ENCODE results near the gene TBPL1.

TBPL1 gene

GRCh38 chr6:134034961-134035822, 82.2 kb downstream of the TBPL1 start:
- Histone ChIP-seq H3K9ac (ENCODE audit: low read depth, low read length, poor library complexity, severe bottlenecking) (no peak overlapping the region), H3K4me3 (ENCODE audit: low read length, poor library complexity, severe bottlenecking) (no peak overlapping the region), H3K9me3 (ENCODE audit: insufficient read depth, low read depth, low read length) (no peaks in the 10 kb centered on the region), H3K4me1 (ENCODE audit: insufficient read depth, low read length, poor library complexity, severe bottlenecking) (peaks cover 15% of the 10 kb centered on the region), H3K36me3 (ENCODE audit: insufficient read depth, low read length) (no peaks in the 10 kb centered on the region), H4K20me1 (ENCODE audit: insufficient read depth, low read length, poor library complexity, severe bottlenecking) (no peaks in the 10 kb centered on the region), H2AFZ (ENCODE audit: low read length) (no peak overlapping the region), H3K4me2 (ENCODE audit: low read depth, low read length, poor library complexity, severe bottlenecking) (no peak overlapping the region), H3K27me3 (ENCODE audit: insufficient read depth, low read length, poor library complexity, severe bottlenecking) (no peaks in the 10 kb centered on the region), H3F3A (ENCODE audit: low read depth) (no peaks in the 10 kb centered on the region), H3K9me2 (replicated peaks; ENCODE audit: low read depth, low read length) (no peaks in the 10 kb centered on the region), H3K79me2 (ENCODE audit: insufficient read depth, low read length) (no peaks in the 10 kb centered on the region)
- TF ChIP-seq EZH2phosphoT487 (IDR thresholded peaks at IDR 0.05; ENCODE audit: borderline replicate concordance) (no peak), CTCF (conservative IDR thresholded peaks at IDR 0.05; ENCODE audit: low read length) (no peak)

- TF ChIP-seq EZH2phosphoT487 (IDR thresholded peaks at IDR 0.05; ENCODE audit: borderline replicate concordance), result no peak
- TF ChIP-seq CTCF (conservative IDR thresholded peaks at IDR 0.05; ENCODE audit: low read length), result no peak
- H3K9me3 ChIP-seq (ENCODE audit: insufficient read depth, low read depth, low read length), result no peaks in the 10 kb centered on the region
- no peak overlapping the region for H3K4me3 ChIP-seq (ENCODE audit: low read length, poor library complexity, severe bottlenecking)
- H3K4me2 ChIP-seq (ENCODE audit: low read depth, low read length, poor library complexity, severe bottlenecking), result no peak overlapping the region
- no peak overlapping the region for H3K9ac ChIP-seq (ENCODE audit: low read depth, low read length, poor library complexity, severe bottlenecking)
- no peak overlapping the region for H2AFZ ChIP-seq (ENCODE audit: low read length)
- H3K4me1 ChIP-seq (ENCODE audit: insufficient read depth, low read length, poor library complexity, severe bottlenecking), result peaks cover 14% of the 10 kb centered on the region
- no peaks in the 10 kb centered on the region for H3K36me3 ChIP-seq (ENCODE audit: insufficient read depth, low read length)
- no peaks in the 10 kb centered on the region for H3F3A ChIP-seq (ENCODE audit: low read depth)
- no peaks in the 10 kb centered on the region for H3K9me2 ChIP-seq (replicated peaks; ENCODE audit: low read depth, low read length)
- no peaks in the 10 kb centered on the region for H3K79me2 ChIP-seq (ENCODE audit: insufficient read depth, low read length)
- no peaks in the 10 kb centered on the region for H3K27me3 ChIP-seq (ENCODE audit: insufficient read depth, low read length, poor library complexity, severe bottlenecking)
- no peaks in the 10 kb centered on the region for H4K20me1 ChIP-seq (ENCODE audit: insufficient read depth, low read length, poor library complexity, severe bottlenecking)
These were observed 82.8 kb downstream of the TBPL1 start for GRCh38 chr6:134035823-134036296.

- TF ChIP-seq CTCF (conservative IDR thresholded peaks at IDR 0.05; ENCODE audit: low read length), result no peak
- no peak for TF ChIP-seq EZH2phosphoT487 (IDR thresholded peaks at IDR 0.05; ENCODE audit: borderline replicate concordance)
- Histone ChIP-seq H3K4me2 (ENCODE audit: low read depth, low read length, poor library complexity, severe bottlenecking) (no peak overlapping the region), H3K9me3 (ENCODE audit: insufficient read depth, low read depth, low read length) (no peaks in the 10 kb centered on the region), H3K27me3 (ENCODE audit: insufficient read depth, low read length, poor library complexity, severe bottlenecking) (no peaks in the 10 kb centered on the region), H3K79me2 (ENCODE audit: insufficient read depth, low read length) (no peaks in the 10 kb centered on the region), H2AFZ (ENCODE audit: low read length) (no peak overlapping the region), H4K20me1 (ENCODE audit: insufficient read depth, low read length, poor library complexity, severe bottlenecking) (no peaks in the 10 kb centered on the region), H3K36me3 (ENCODE audit: insufficient read depth, low read length) (no peaks in the 10 kb centered on the region), H3K9ac (ENCODE audit: low read depth, low read length, poor library complexity, severe bottlenecking) (no peak overlapping the region), H3F3A (ENCODE audit: low read depth) (no peaks in the 10 kb centered on the region), H3K9me2 (replicated peaks; ENCODE audit: low read depth, low read length) (no peaks in the 10 kb centered on the region), H3K4me3 (ENCODE audit: low read length, poor library complexity, severe bottlenecking) (no peak overlapping the region), H3K4me1 (ENCODE audit: insufficient read depth, low read length, poor library complexity, severe bottlenecking) (peaks cover 14% of the 10 kb centered on the region)
These were observed 86.1 kb downstream of the TBPL1 start for GRCh38 chr6:134039116-134039515.

All from Loucy (cell line).